Smooth muscle cell (in vitro differentiated cells): ENCODE data around the gene SOX21. TPM values are rescaled to one million over a fixed set of nuclear protein-coding genes. Genes with fewer than 3 reads are reported as not detected.
"Not testable (repeated sequence)": the region's sequence is repeated elsewhere in the genome, so short reads cannot be mapped to it uniquely, and the experiment has no call there.

Experiments used
- DNase-seq: peaks from one replicate; lab custom pipeline; 2025; ENCODE audit not compliant: unreplicated experiment; lab: John Stamatoyannopoulos, UW
- H2AFZ ChIP-seq: fragments of 200-600 bp; sonication (generic); 2 replicates; pipeline ENCODE4 v1.6.0; 2016; ENCODE audit warnings: antibody characterized with exemption, low read depth, mild to moderate bottlenecking
- H3F3A ChIP-seq: fragments of 200-600 bp; sonication (generic); 2 replicates; pipeline ENCODE4 v1.6.0; 2017; ENCODE audit warnings: antibody characterized with exemption, low read depth
- H3K27ac ChIP-seq: fragments of 200-600 bp; sonication (generic); 2 replicates; pipeline ENCODE4 v1.5.1; 2016; ENCODE audit warnings: low read depth, mild to moderate bottlenecking
- H3K27me3 ChIP-seq: fragments of 200-600 bp; sonication (generic); 2 replicates; pipeline ENCODE4 v1.6.1; 2016; ENCODE audit warnings: low read depth, mild to moderate bottlenecking
- H3K36me3 ChIP-seq: fragments of 200-600 bp; sonication (generic); 2 replicates; pipeline ENCODE4 v1.5.1; 2016; ENCODE audit warnings: low read depth
- H3K4me1 ChIP-seq: fragments of 200-600 bp; sonication (generic); 2 replicates; pipeline ENCODE4 v1.5.1; 2016; ENCODE audit warnings: low read depth
- H3K4me2 ChIP-seq: fragments of 200-600 bp; sonication (generic); 2 replicates; pipeline ENCODE4 v1.6.0; 2016; ENCODE audit warnings: mild to moderate bottlenecking
- H3K4me3 ChIP-seq: fragments of 200-600 bp; sonication (generic); 2 replicates; pipeline ENCODE4 v1.5.1; 2016; ENCODE audit warnings: mild to moderate bottlenecking
- H3K79me2 ChIP-seq: fragments of 200-600 bp; sonication (generic); 2 replicates; pipeline ENCODE4 v1.6.0; 2016; ENCODE audit warnings: low read depth, mild to moderate bottlenecking
- H3K9ac ChIP-seq: fragments of 200-600 bp; sonication (generic); 2 replicates; pipeline ENCODE4 v1.6.0; 2016; ENCODE audit warnings: low read depth
- H3K9me3 ChIP-seq: fragments of 200-600 bp; sonication (generic); replicated peaks from 2 replicates; pipeline ENCODE4 v1.5.1; 2016; ENCODE audit warnings: low read depth
- H4K20me1 ChIP-seq: fragments of 200-600 bp; sonication (generic); 2 replicates; pipeline ENCODE4 v1.6.0; 2016; ENCODE audit warnings: low read depth
- WGBS: methylation state at CpG from one replicate; pipeline ENCODE4 v1.1.7; 2016; ENCODE audit warnings: low lambda C conversion rate; 5-methylcytosine and 5-hydroxymethylcytosine counted together
- polyA plus RNA-seq: library from polyadenylated mRNA; unstranded; fragments of >200 nt; fragmentation: Nextera tagmentation; extraction: Ambion mirVana; gene quantifications from 2 replicates; pipeline ENCODE4 v1.2.1, GENCODE V29; 2016
- total RNA-seq: library from RNA; depleted of rRNA; stranded (reverse); fragments of >200 nt; gene quantifications from 2 replicates; pipeline ENCODE4 v1.2.3, GENCODE V29; 2014
- TF ChIP-seq, protein P1 (sequence below): fragments of 200-600 bp; sonication (generic); IDR thresholded peaks from 2 replicates; pipeline ENCODE4 v1.5.1; 2017; ENCODE audit warnings: borderline replicate concordance, mild to moderate bottlenecking, antibody characterized with exemption; ENCODE audit not compliant: insufficient read depth, poor library complexity, severe bottlenecking

SOX21 gene
- total and polyA plus RNA-seq, 2 experiments from 2014 or later: not detected

DNA sequence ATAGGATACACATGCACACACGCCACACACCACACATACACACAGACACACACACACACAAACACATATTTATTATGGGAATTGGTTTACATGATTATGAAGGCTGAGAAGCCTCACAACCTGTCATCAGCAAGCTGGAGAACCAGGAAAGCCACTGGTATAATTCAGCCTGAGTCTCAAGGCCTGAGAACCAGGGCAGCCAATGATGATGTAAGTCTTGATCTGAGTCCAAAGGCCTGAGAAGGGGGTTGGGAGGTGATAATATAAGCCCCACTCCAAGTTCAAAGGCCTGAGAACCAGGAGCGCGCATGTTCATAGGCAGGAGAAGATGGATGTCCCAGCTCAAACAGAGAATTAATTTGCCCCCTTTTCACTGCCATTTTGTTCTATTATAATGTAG, 18.7 kb upstream of the SOX21 start:
- Histone ChIP-seq H3K4me1 (no peaks in the 10 kb centered on the region), H3K27me3 (peaks cover 9% of the 10 kb centered on the region), H3K9me3 (no peaks in the 10 kb centered on the region), H3K4me3 (no peak overlapping the region), H3K9ac (no peak overlapping the region), H3K36me3 (no peaks in the 10 kb centered on the region), H3K79me2 (no peaks in the 10 kb centered on the region), H2AFZ (no peak overlapping the region), H3F3A (no peaks in the 10 kb centered on the region), H4K20me1 (no peaks in the 10 kb centered on the region), H3K4me2 (no peak overlapping the region), H3K27ac (no peak overlapping the region)
- DNase-seq: no peak
- TF ChIP-seq, protein P1, sequence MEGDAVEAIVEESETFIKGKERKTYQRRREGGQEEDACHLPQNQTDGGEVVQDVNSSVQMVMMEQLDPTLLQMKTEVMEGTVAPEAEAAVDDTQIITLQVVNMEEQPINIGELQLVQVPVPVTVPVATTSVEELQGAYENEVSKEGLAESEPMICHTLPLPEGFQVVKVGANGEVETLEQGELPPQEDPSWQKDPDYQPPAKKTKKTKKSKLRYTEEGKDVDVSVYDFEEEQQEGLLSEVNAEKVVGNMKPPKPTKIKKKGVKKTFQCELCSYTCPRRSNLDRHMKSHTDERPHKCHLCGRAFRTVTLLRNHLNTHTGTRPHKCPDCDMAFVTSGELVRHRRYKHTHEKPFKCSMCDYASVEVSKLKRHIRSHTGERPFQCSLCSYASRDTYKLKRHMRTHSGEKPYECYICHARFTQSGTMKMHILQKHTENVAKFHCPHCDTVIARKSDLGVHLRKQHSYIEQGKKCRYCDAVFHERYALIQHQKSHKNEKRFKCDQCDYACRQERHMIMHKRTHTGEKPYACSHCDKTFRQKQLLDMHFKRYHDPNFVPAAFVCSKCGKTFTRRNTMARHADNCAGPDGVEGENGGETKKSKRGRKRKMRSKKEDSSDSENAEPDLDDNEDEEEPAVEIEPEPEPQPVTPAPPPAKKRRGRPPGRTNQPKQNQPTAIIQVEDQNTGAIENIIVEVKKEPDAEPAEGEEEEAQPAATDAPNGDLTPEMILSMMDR: no peak
- WGBS: 100% methylated on average over 3 of the region's 3 CpGs

DNA sequence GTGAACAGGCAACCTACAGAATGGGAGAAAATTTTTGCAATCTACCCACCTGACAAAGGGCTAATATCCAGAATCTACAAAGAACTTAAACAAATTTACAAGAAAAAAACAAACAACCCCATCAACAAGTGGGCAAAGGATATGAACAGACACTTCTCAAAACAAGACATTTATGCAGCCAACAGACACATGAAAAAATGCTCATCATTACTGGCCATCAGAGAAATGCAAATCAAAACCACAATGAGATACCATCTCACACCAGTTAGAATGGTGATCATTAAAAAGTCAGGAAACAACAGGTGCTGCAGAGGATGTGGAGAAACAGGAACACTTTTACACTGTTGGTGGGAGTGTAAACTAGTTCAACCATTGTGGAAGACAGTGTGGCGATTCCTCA, 17.6 kb upstream of the SOX21 start:
- not testable (repeated sequence) for H3K79me2 ChIP-seq, H3K9me3 ChIP-seq, H3F3A ChIP-seq, H4K20me1 ChIP-seq, H3K9ac ChIP-seq, H3K27me3 ChIP-seq, H3K4me2 ChIP-seq, H3K27ac ChIP-seq, H3K4me1 ChIP-seq, H3K36me3 ChIP-seq, H3K4me3 ChIP-seq, H2AFZ ChIP-seq, DNase-seq
- WGBS: 76% methylated on average over 1 of the region's 1 CpG

DNA sequence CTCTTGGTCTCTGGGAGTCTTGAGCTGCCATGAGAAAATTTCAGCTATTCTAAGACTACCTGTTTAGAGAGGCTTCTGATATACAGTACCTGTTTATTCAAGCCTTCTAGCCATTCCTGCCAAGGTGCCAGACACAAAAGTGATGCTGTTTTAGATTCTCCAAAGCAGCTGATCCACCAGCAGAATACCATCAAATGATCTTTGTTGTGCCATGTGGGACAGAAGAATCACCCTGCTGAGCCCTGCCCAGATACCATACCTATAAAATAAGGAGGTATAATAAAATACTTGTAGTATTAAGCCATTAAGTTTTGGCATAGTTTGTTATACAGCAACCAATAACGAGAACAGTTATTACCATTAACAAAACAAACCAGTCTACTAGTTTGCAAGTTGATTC, 14.1 kb upstream of the SOX21 start:
- Histone ChIP-seq H3K4me3 (no peak overlapping the region), H3K9ac (no peak overlapping the region), H3K79me2 (no peaks in the 10 kb centered on the region), H2AFZ (no peak overlapping the region), H3F3A (no peaks in the 10 kb centered on the region), H3K4me1 (no peaks in the 10 kb centered on the region), H3K27me3 (no peaks in the 10 kb centered on the region), H3K4me2 (no peak overlapping the region), H3K36me3 (no peaks in the 10 kb centered on the region), H3K27ac (no peak overlapping the region), H3K9me3 (no peaks in the 10 kb centered on the region), H4K20me1 (no peaks in the 10 kb centered on the region)
- TF ChIP-seq, protein P1: no peak
- no peak for DNase-seq
- 88% methylated on average over 1 of the region's 1 CpG for WGBS

DNA sequence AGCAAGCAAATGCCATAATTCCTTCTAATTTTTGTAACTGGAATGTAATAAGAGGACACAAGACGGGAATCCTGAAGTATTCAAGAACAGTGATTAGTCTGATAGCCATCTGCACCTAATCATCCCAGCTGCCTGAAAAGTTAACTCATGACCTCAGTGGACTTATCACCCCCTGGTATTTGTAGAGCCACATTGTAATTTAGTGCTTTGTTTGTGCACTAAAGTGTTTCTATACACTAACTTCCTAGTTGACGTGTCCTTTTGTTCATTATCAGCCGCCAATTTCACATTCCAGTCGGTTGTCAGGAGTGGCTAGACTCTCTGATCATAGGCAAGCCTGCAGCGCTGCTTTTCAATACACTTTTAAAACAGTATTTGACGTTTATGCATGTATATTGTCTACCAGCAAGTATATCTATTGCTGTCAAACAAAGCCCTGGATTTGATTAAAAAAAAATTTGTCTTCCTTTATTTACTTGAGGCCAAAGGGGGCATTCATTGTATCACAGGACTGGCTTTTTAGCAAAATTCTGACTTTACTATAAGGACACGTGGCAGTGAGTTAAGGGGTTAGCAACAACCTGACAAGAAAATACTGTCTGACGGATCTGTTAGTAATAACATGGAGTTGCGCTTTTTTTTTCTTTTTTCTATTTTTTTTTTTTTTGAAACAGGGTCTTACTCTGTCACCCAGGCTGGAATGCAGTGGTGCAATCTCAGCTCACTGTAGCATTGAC, 10.4 kb upstream of the SOX21 start:
- Histone ChIP-seq H3K4me1 (peaks cover 4% of the 10 kb centered on the region), H3K9me3 (no peaks in the 10 kb centered on the region), H3K9ac (no peak overlapping the region), H3F3A (no peaks in the 10 kb centered on the region), H3K79me2 (no peaks in the 10 kb centered on the region), H4K20me1 (no peaks in the 10 kb centered on the region), H3K27ac (no peak overlapping the region), H3K4me2 (no peak overlapping the region), H2AFZ (no peak overlapping the region), H3K36me3 (no peaks in the 10 kb centered on the region), H3K4me3 (no peak overlapping the region), H3K27me3 (peaks cover 10% of the 10 kb centered on the region)
- DNase-seq: no peak
- TF ChIP-seq, protein P1: no peak
- 67% methylated on average over 9 of the region's 9 CpGs for WGBS

DNA sequence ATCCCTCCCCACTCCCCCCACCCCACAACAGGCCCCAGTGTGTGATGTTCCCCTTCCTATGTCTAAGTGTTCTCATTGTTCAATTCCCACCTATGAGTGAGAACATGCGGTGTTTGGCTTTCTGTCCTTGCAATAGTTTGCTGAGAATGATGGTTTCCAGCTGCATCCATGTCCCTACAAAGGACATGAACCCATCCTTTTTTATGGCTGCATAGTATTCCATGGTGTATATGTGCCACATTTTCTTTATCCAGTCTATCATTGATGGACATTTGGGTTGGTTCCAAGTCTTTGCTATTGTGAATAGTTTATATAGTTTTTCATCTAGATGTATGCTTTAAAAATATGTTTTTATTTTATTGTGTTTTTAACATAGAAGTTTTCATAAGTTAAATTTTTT, 6.4 kb upstream of the SOX21 start:
- not testable (repeated sequence) for H3K9ac ChIP-seq, H3K36me3 ChIP-seq, H2AFZ ChIP-seq, H3K4me2 ChIP-seq, DNase-seq, H4K20me1 ChIP-seq, H3K27ac ChIP-seq, H3K9me3 ChIP-seq, H3F3A ChIP-seq, H3K4me3 ChIP-seq, H3K79me2 ChIP-seq
- WGBS: 100% methylated on average over 1 of the region's 1 CpG
- Histone ChIP-seq H3K27me3 (peaks cover 40% of the 10 kb centered on the region), H3K4me1 (peaks cover 17% of the 10 kb centered on the region)
